NCI-H1694 (cell line): ENCODE measurements around the gene AFF3.
"Not testable (repeated sequence)": the region's sequence is repeated elsewhere in the genome, so short reads cannot be mapped to it uniquely, and the experiment has no call there.

Source experiments
- DNase-seq: peaks from one replicate; lab custom pipeline; 2025; lab: John Stamatoyannopoulos, UW

Gene AFF3

GRCh38 chr2:99550368-99550767 lies 592.0 kb downstream of the AFF3 start:
- DNase-seq, result no peak

- DNase-seq, result no peak
Measured at GRCh38 chr2:99545604-99546003, 596.8 kb downstream of the AFF3 start.

GRCh38 chr2:99545066-99545465 lies 597.3 kb downstream of the AFF3 start:
- DNase-seq, result no peak

DNA sequence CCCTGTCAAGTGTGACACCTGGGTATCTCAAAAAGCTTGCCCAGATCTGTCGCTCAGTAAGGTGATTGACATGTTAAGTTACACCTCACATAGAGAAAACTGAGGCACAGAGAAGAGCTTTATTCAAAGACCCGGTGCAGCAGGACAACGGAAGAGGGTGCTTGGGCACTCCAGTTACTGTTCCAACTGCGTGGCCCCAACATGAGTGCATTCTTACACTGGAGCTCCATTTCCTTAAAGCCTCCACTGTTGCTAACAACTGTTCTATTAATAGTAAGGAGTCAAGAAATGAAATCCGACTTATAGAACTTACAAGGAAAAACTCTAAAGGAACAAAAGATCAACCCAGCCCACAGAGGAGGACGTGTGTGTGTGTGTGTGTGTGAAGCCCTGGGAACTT lies 597.8 kb downstream of the AFF3 start:
- DNase-seq, result no peak

DNA sequence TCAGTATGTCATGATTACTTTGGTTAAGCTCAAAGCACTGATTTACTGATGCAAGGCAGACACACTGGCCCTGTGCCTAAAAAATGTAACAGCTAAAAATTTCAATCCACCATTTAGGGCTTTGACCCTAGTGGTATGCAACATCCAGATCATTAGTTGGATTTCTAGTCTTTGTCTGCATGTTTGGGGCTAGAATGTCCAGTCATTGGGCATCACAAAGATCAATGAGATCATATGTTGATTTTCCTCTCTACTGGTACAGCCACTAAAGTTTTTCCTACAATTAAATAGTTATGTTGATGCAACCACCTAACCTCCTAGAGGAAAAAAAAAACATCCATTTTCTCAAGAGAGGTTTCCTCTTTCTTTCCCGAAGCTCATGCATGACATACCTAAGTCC lies 599.1 kb downstream of the AFF3 start:
- DNase-seq, result no peak

DNA sequence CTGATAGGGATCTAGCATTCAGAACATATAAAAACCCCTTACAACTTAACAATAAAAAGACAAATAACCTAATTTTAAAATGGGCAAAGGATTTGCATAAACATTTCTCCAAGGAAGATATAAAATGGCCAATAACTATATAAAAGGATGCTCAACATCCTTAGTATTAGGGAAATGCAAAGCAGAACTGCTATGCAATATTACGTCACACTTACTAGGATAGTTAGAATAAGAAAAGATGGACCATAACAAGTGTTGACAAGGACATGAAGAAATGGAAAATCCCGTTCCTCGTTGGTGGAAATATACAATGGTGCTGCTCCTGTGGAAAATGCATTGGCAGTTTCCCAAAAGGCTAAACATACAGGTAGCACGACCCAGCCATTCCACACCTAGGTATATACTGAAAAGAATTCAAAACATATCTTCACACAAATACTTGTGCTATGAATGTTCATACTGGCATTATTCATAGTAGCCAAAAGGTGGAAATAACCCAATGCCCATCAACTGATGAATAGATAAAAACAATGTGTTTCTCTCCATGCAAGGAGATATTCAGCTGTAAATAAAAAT lies 604.4 kb downstream of the AFF3 start:
- no peak for DNase-seq

- no peak for DNase-seq
Measured at GRCh38 chr2:99524056-99524455, 618.3 kb downstream of the AFF3 start.

- DNase-seq, result no peak
Measured at GRCh38 chr2:99522157-99522556, 620.2 kb downstream of the AFF3 start.

DNA sequence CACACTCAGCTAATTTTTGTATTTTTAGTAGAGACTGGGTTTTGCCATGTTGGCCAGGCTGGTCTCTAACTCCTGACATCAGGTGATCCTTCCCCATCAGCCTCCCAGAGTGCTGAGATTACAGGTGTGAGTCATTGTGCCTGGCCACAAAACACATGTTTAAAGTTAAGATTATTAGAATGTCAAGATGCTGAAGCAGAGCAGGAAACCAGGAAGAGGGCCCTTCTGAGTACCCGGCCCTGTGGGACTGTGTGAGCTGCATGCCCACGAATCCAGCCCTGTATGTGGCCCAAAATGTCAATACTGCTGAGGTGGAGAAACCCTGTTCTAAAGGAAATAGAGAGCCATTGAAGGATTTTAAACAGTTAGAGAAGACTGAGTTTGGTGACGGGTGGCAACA lies 621.6 kb downstream of the AFF3 start:
- no peak for DNase-seq

DNA sequence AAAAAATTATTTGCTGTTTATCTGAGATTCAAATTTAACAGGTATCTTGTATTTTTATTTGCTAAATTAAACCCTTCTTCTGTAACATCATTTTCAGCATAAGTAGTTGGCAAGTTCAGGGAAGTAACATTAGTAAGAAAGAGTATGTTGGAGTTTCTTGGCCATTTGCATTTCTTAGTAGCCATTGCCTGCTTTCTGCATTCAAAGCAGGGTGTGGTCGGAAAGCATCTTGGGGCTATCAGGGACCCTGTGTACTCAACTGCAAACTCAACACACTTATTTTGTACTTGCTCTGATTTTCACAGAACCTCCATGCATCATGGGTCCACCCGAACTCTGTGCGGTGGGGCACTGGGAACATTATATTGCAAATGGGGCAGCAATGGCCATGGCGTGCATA lies 622.2 kb downstream of the AFF3 start:
- no peak for DNase-seq

GRCh38 chr2:99514357-99514756 lies 628.0 kb downstream of the AFF3 start:
- DNase-seq, result no peak

DNA sequence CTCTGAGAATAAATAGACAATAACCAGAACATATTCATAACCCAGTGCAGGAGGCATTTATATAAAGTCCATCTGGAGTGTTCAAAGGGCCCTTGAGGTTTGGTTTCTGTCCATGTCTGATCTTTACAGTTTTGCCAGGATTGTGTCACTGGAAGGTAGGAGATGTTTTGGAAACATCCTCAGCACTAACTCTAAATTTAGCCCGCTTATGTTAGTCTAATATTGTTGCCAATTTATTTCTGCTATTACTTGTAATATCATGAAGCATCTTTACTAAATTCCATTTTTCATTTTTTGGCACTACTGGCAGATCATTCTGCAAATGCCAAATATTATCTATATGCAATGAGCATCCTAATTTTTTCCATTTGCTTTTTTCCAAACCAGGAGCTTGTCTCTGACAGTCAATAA lies 630.2 kb downstream of the AFF3 start:
- DNase-seq, result no peak

- DNase-seq, result no peak
Measured at GRCh38 chr2:99509387-99509786, 633.0 kb downstream of the AFF3 start.

DNA sequence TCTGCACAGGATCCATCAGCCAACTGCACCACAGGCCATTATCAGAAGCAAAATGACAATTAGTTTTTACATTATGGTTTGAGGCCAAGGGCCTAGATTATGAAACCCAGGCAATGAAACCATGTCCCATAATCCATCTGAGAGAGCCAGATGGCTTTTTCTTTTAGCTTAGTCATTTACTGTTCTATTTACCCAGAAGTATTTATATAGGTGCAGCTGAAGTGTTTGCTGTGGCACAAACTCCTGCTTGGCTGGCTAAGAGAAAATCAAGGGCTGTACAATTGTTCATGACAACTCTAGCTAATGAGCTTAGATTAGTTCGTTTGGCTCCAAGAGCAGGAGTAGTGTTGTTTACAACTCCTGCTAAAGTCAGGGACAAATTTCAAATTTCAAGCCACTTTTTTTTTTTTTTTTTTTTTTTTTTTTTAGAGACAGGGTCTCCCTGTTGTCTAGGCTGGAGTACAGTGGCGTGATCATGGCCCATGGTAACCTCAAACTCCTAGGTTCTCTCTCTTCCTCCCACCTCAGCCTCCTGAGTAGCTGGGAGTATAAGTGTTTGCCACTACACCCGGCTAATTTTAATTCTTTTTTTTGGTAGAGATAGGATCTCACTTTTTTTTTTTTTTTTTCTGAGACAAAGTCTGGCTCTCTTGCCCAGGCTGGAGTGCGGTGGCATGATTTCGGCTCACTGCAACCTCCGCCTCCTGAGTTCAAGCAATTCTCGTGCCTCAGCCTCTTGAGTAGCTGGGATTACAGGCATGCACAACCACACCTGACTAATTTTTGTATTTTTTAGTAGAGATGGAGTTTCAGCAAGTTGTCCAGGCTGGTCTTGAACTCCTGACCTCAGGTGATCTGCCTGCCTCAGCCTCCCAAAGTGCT lies 634.2 kb downstream of the AFF3 start:
- peak; percentile 44 for DNase-seq

GRCh38 chr2:99504844-99505584 lies 637.4 kb downstream of the AFF3 start:
- DNase-seq, result no peak

GRCh38 chr2:99503662-99504416 lies 638.6 kb downstream of the AFF3 start:
- not testable (repeated sequence) for DNase-seq

DNA sequence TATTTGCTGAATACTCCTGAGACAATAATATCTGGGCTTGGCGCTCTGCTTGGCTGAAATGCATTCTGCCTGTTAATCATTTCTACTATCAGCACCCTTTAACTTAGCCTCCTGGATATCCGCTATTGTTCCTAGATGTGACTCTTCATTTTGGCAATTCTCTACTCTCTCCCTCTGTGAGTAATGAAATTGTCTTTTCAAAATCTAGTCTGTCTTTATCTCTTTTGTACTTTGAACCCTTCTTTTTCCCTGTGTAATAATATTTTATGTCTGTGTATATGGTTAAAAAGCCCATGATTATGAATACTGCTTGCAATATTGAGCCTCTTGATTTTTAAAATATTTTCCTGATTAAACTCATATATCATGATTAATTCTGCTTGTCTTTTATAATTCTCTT lies 646.4 kb downstream of the AFF3 start:
- DNase-seq, result no peak
